ENCODE measurements around the gene CAPN15.

The CAPN15 gene

GRCh38 chr16:544517-544916, 17.0 kb downstream of the CAPN15 start:
- no peak for DNase-seq (ENCODE audit: low read depth, low spot score)

DNA sequence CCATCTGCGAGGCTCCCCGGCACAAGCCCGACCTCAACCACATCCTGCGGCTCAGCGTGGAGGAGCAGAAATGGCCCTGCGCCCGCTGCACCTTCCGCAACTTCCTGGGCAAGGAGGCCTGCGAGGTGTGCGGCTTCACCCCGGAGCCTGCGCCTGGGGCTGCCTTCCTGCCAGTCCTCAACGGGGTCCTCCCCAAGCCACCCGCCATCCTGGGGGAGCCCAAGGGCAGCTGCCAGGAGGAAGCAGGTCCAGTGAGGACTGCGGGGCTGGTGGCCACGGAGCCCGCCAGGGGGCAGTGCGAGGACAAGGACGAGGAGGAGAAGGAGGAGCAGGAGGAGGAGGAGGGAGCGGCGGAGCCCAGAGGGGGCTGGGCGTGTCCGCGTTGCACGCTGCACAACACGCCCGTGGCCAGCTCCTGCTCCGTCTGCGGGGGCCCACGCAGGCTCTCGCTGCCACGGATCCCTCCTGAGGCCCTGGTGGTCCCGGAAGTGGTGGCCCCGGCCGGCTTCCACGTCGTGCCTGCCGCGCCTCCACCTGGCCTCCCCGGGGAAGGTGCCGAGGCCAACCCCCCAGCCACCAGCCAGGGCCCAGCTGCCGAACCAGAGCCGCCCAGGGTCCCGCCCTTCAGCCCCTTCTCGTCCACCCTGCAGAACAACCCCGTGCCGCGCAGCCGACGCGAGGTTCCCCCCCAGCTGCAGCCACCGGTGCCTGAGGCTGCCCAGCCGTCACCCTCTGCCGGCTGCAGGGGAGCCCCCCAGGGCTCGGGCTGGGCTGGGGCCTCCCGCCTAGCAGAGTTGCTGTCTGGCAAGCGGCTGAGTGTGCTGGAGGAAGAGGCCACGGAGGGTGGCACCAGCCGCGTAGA, 19.6 kb downstream of the CAPN15 start:
- no peak for DNase-seq (ENCODE audit: low read depth, low spot score)

- DNase-seq (ENCODE audit: low read depth, low spot score): no peak
These were observed 21.1 kb downstream of the CAPN15 start for GRCh38 chr16:548586-548985.

DNA sequence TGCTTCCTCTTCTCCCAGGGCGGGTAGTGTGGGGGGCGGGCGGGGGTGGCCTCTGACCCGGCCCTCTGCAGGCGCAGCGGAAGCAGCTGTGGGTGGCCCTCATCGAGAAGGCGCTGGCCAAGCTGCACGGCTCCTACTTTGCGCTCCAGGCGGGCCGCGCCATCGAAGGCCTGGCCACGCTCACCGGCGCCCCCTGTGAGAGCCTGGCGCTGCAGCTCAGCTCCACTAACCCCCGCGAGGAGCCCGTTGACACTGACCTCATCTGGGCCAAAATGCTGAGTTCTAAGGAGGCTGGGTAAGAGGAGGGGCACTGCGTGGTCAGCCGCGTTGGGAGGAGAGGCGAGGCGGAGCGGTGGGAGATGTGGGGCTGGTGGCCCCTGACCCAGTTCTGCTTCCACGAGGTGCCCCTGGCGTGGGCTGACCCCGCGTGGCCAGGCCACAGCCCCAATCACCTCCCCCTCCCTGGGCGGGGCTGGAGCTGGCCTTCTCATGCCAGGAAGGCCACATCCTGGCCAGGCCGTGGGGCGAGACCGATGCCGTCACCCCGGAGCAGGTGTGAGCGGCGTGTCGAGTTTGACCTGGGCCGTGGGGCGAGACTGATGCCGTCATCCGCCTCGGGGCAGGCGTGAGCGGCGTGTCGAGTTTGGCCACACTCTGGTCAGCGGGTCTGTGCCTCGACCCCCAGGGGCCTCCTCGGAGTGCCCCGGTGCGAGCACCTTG, 22.2 kb downstream of the CAPN15 start:
- no peak for DNase-seq (ENCODE audit: low read depth, low spot score)

- no peak for DNase-seq (ENCODE audit: low read depth, low spot score)
These were observed 23.7 kb downstream of the CAPN15 start for GRCh38 chr16:551210-551609.

DNA sequence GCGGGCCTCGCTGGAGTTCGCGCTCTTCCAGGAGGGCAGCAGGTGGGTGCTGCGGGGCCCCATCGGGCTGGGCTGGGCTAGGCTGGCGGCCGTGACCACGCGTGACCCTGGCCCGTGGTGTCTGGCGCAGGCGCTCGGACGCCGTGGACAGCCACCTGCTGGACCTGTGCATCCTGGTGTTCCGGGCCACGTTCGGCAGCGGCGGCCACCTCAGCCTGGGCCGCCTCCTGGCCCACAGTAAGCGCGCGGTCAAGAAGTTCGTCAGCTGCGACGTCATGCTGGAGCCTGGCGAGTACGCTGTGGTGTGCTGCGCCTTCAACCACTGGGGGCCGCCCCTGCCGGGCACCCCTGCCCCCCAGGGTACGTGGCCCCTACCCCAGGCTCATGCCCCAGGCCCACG, 24.7 kb downstream of the CAPN15 start:
- no peak for DNase-seq (ENCODE audit: low read depth, low spot score)

- no peak for DNase-seq (ENCODE audit: low read depth, low spot score)
These were observed 26.2 kb downstream of the CAPN15 start for GRCh38 chr16:553601-554296.

DNA sequence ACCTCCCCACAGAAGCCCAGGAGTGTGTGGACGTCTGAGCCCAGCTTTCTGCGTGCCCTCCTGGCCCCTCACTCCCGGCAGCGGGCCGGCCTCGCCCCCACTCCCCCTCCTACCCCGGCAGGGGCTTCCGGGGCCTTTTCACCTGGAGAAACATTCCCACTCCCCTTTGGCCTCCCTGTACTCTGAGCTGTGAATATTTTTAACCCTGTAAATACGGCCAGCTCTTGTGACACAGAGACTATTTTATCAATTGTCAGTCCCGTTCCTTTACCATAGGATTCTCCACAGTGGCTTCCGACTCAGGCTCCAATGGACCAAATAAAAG, 26.7 kb downstream of the CAPN15 start:
- DNase-seq (ENCODE audit: low read depth, low spot score): no peak

- DNase-seq (ENCODE audit: low read depth, low spot score): no peak
These were observed 27.3 kb downstream of the CAPN15 start for GRCh38 chr16:554640-555365.

GRCh38 chr16:555528-556473, 28.3 kb downstream of the CAPN15 start:
- no peak for DNase-seq (ENCODE audit: low read depth, low spot score)

- DNase-seq (ENCODE audit: low read depth, low spot score): no peak
These were observed 29.1 kb downstream of the CAPN15 start for GRCh38 chr16:556474-557173.

- DNase-seq (ENCODE audit: low read depth, low spot score): no peak
These were observed 30.2 kb downstream of the CAPN15 start for GRCh38 chr16:557463-558297.

DNA sequence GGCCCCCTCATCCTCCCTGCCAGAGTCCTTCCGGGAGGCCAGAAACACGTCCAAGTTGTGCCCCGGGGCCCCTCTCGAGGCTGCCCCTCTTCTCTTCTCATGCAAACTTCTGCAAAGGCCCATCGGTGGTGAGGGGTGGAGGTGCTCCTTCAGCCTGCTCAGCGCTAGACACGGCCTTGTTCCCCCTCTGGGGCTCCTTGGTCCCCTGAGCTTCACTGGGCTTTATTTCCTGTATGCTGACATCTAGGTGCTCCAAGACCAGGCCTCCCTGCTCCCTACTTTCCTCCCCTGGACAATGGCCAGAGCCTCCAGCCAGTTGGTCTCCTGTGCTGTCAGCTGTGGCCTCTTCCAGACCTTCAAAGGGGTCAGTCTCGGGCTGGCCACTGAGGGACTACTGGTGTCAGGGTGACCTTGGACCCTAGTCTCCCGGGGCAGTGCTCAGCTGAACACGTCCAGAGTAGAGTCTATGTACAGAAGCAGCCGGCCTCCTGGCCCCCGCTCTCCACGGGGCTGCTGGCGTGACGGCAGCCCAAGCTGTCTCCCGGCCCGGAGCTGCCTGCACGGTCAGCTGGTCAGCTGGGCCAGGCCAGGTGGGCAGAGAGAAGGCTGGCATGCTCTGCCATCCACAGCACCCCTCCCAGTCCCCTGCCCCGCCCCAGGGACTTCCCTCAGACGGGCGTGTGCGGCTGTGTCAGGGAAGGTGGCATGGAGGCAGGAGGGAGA, 30.9 kb downstream of the CAPN15 start:
- DNase-seq (ENCODE audit: low read depth, low spot score): no peak

DNA sequence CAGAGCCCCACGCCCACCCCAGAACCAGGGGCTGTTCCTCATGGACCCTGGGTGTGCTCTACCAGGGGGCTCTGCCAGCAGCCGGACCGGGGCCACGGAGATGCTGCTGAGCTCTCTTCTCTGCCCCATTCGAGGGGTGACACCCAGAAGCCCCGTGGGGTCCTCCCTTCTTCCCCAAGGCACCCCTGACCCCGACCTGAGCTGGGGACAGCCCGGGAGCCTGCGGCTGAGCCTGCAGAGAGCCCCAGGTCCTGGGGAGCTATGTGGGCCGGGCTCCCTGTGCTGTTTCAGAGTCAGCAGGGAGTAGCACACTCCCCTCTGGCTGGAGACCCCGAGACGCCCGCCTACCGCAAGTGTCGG, 31.5 kb downstream of the CAPN15 start:
- DNase-seq (ENCODE audit: low read depth, low spot score): no peak

DNA sequence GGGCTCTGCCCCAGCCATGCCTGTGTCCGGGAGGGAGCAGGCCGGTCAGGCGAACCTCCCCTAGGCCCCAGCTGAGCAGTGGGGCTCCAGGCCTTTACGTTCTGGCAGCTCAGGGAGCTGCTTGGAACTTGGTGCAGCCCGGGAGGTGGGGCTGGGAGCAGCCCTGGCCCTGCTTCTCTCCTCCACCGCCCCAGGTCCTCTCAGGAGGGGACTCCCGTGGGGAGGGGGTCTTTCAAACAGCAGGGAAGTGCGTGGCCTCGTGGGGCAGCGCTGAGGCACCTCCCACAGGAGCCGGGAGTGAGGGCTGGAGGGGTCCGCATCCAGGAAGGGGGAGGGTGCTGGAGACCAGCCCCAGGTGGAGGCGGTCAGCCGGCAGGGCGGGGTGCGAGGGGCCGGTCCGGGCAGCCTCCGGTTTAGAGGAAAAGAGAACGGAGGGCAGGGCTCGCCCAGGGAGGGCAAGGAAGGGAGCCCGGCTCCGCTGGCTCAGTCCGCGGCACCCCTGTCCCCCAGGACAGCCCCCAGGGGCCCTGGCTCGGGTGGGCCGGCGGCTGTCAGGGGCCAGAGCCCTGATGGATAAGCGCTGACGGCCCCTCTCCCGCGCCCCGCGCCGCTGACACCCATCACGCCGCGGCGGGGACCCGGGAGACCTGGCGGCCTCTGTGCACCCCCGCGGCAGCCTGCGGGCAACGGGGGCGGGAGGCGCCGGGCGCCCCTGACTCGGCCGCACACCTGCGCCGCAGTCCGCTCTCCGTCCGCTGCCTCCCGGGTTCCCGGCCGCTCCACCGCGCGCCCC, 32.1 kb downstream of the CAPN15 start:
- DNase-seq (ENCODE audit: low read depth, low spot score): no peak

DNA sequence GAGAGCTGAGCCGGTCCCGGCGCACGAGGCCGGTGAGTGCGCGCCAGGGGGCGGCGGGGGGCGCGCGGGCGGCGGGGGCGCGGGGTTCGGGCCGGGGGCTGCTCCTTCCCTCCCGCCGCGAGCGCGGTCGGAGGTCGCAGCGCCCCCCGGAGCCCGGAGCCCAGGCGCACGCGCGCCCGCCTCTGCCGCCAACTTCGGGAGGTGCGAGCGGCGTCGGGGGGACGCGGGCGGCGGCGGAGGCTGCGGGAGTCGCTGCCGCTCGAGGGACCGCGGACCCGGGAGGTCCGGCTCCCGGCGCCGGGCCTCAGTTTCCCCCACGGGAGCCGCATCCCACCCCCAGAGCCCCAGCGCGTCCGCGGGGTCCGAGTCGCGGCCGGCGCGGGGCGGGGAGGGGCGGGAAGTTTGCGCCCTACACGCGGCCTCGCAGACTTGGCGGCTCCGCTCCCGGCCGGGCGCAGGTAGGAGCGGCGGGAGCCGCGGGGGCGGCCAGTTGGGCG, 32.7 kb downstream of the CAPN15 start, which contains the start of gene PRR35:
TSS of gene PRR35 (plus strand) at position 191 of the 497 bp plus-strand sequence. CDS start 2,901 bp downstream, outside the sequence.
- no peak for DNase-seq (ENCODE audit: low read depth, low spot score)

DNA sequence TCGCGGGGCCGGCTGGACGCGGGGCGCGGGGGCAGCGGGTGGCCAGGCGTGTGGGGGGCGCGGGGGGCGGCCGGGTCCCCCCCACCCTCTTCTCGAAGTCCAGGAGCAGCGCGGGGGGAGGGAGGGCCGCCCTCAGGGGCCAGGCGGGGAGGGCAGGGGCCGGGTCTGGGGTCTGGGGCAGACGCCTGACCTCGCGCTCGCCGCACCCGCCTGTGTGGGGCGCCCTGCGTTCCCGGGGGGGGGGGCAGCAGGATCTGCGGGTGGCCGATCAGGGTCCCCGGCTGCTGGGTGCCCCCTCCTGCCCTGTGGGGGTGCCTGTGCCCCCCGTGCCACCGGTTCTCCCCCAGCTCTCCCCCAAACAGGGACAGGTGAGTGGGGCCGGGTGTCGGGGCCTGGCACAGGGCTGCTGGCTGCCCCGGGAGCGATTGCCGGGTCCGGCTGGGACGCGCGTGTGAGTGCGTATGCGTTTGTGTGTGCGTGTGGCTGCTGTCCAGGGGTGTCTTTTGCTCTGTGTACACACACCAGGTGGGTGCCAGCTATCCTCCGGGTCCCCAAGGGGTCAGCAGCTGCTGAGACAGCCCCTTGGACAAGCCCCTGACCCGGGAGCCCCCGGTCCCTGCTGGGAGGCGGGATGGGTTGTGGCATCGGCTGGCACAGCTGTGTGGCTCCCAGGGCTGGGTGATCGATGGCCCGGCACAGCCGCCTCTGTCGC, 33.3 kb downstream of the CAPN15 start:
- DNase-seq (ENCODE audit: low read depth, low spot score): no peak

Measured in activated naive CD8-positive, alpha-beta T cell treated with anti-CD3 and anti-CD28 coated beads, Interleukin-2, amount 50 U/mL, for 16 hours (primary cell).